GM18867 (cell line): ENCODE results near the gene FLNA.

Source experiments
- ATAC-seq: cut with Tn5 transposase; IDR thresholded peaks from one replicate; pipeline ENCODE4 v1.9.1; 2021; ENCODE audit warnings: mild to moderate bottlenecking, moderate library complexity; ENCODE audit not compliant: unreplicated experiment

The FLNA gene

GRCh38 chrX:154360155-154360713 is 14.2 kb downstream of the FLNA start:
- ATAC-seq = no peak

- ATAC-seq = no peak
Observed at GRCh38 chrX:154359362-154360154, 14.9 kb downstream of the FLNA start.

GRCh38 chrX:154358829-154359228 is 15.6 kb downstream of the FLNA start:
- ATAC-seq = no peak

GRCh38 chrX:154358011-154358410 is 16.4 kb downstream of the FLNA start:
- ATAC-seq = no peak

GRCh38 chrX:154357205-154357604 is 17.2 kb downstream of the FLNA start:
- no peak for ATAC-seq

GRCh38 chrX:154356596-154356995 is 17.8 kb downstream of the FLNA start:
- no peak for ATAC-seq

- ATAC-seq = no peak
Observed at GRCh38 chrX:154355776-154356140, 18.7 kb downstream of the FLNA start.

GRCh38 chrX:154355094-154355775 is 19.2 kb downstream of the FLNA start:
- ATAC-seq = no peak

GRCh38 chrX:154354516-154354915 is 19.9 kb downstream of the FLNA start:
- ATAC-seq = no peak

GRCh38 chrX:154354013-154354412 is 20.4 kb downstream of the FLNA start:
- ATAC-seq = no peak

- no peak for ATAC-seq
Observed at GRCh38 chrX:154353172-154353843, 21.1 kb downstream of the FLNA start.

GRCh38 chrX:154352466-154352865 is 22.0 kb downstream of the FLNA start:
- ATAC-seq = no peak

GRCh38 chrX:154352012-154352401 is 22.4 kb downstream of the FLNA start:
- ATAC-seq = no peak

GRCh38 chrX:154351183-154352011 is 23.0 kb downstream of the FLNA start:
- ATAC-seq = no peak

GRCh38 chrX:154350429-154351182 is 23.8 kb downstream of the FLNA start:
- ATAC-seq = no peak

- no peak for ATAC-seq
Observed at GRCh38 chrX:154349979-154350378, 24.5 kb downstream of the FLNA start.

- no peak for ATAC-seq
Observed at GRCh38 chrX:154349359-154349935, 25.0 kb downstream of the FLNA start.

- no peak for ATAC-seq
Observed at GRCh38 chrX:154348646-154349358, 25.6 kb downstream of the FLNA start.

- no peak for ATAC-seq
Observed at GRCh38 chrX:154348114-154348531, 26.3 kb downstream of the FLNA start.
